SK-N-SH treated with all-trans-retinoic acid at 6 μM for 48 hours (cell line): ENCODE data around the gene NPC1.

Source experiments
- ATAC-seq: fragments of 200-7000 bp; cut with Tn5 transposase; 3 replicates; pipeline ENCODE4 v1.9.1; 2020; ENCODE audit warnings: mild to moderate bottlenecking, moderate library complexity
- BACH2 ChIP-seq: fragments of 250-450 bp; sonication (Bioruptor Pico); IDR thresholded peaks from 2 replicates; pipeline ENCODE4 v1.9.0; 2021; ENCODE audit warnings: mild to moderate bottlenecking, borderline replicate concordance
- CREB5 ChIP-seq: fragments of 250-450 bp; sonication (Bioruptor Pico); IDR thresholded peaks from 2 replicates; pipeline ENCODE4 v1.5.1; 2020; ENCODE audit warnings: low read depth, mild to moderate bottlenecking, moderate library complexity
- CSDC2 ChIP-seq: fragments of 250-450 bp; sonication (Bioruptor Pico); IDR thresholded peaks from 2 replicates; pipeline ENCODE4 v1.5.0; 2020; ENCODE audit warnings: mild to moderate bottlenecking, moderate library complexity
- ESRRG ChIP-seq: fragments of 250-450 bp; sonication (Bioruptor Pico); IDR thresholded peaks from 2 replicates; pipeline ENCODE4 v1.6.1; 2021; ENCODE audit warnings: mild to moderate bottlenecking
- GLIS3 ChIP-seq: fragments of 250-450 bp; sonication (Bioruptor Pico); IDR thresholded peaks from 2 replicates; pipeline ENCODE4 v1.5.0; 2020; ENCODE audit warnings: mild to moderate bottlenecking, moderate library complexity
- OSR1 ChIP-seq: fragments of 250-450 bp; sonication (Bioruptor Pico); IDR thresholded peaks from 2 replicates; pipeline ENCODE4 v1.8.0; 2022; ENCODE audit warnings: moderate library complexity, mild to moderate bottlenecking, inconsistent platforms
- POU6F1 ChIP-seq: fragments of 250-450 bp; sonication (Bioruptor Pico); IDR thresholded peaks from 2 replicates; pipeline ENCODE4 v1.8.0; 2021; ENCODE audit warnings: low read depth, mild to moderate bottlenecking, moderate library complexity, borderline replicate concordance
- PPARA ChIP-seq: fragments of 250-450 bp; sonication (Bioruptor Pico); IDR thresholded peaks from 2 replicates; pipeline ENCODE4 v1.5.0; 2020; ENCODE audit warnings: mild to moderate bottlenecking, borderline replicate concordance
- RARB ChIP-seq: fragments of 250-450 bp; sonication (Bioruptor Pico); IDR thresholded peaks from 2 replicates; pipeline ENCODE4 v1.8.0; 2021; ENCODE audit warnings: mild to moderate bottlenecking, moderate library complexity
- TCF4 ChIP-seq: fragments of 250-450 bp; sonication (Bioruptor Pico); IDR thresholded peaks from 2 replicates; pipeline ENCODE4 v1.8.0; 2021; ENCODE audit warnings: mild to moderate bottlenecking, moderate library complexity, borderline replicate concordance
- ZC3H10 ChIP-seq: fragments of 250-450 bp; sonication (Bioruptor Pico); IDR thresholded peaks from 2 replicates; pipeline ENCODE4 v1.5.1; 2021; ENCODE audit warnings: mild to moderate bottlenecking, moderate library complexity
- ZFP3 ChIP-seq: fragments of 250-450 bp; sonication (Bioruptor Pico); IDR thresholded peaks from 2 replicates; pipeline ENCODE4 v1.5.0; 2020; ENCODE audit warnings: mild to moderate bottlenecking, moderate library complexity
- ZFP30 ChIP-seq: fragments of 450-650 bp; formaldehyde crosslinking; IDR thresholded peaks from 2 replicates; pipeline ENCODE4 v1.5.0; 2022; ENCODE audit warnings: mild to moderate bottlenecking, moderate library complexity
- ZNF565 ChIP-seq: fragments of 450-650 bp; formaldehyde crosslinking; conservative IDR thresholded peaks from 2 replicates; pipeline ENCODE4 v1.5.0; 2020; ENCODE audit warnings: low read depth, mild to moderate bottlenecking, moderate library complexity
- ZNF70 ChIP-seq: fragments of 450-650 bp; formaldehyde crosslinking; IDR thresholded peaks from 2 replicates; pipeline ENCODE4 v1.5.0; 2020; ENCODE audit warnings: mild to moderate bottlenecking, moderate library complexity
- TF ChIP-seq, protein P1 (sequence below): fragments of 250-450 bp; sonication (Bioruptor Pico); IDR thresholded peaks from 2 replicates; pipeline ENCODE4 v1.5.1; 2021; ENCODE audit warnings: mild to moderate bottlenecking, moderate library complexity
- TF ChIP-seq, protein P2 (sequence below): fragments of 250-450 bp; sonication (Bioruptor Pico); IDR thresholded peaks from 2 replicates; pipeline ENCODE4 v1.8.0; 2020; ENCODE audit warnings: mild to moderate bottlenecking, moderate library complexity, borderline replicate concordance
- TF ChIP-seq, protein P3 (sequence below): fragments of 250-450 bp; sonication (Bioruptor Pico); IDR thresholded peaks from 2 replicates; pipeline ENCODE4 v1.5.0; 2020; ENCODE audit warnings: mild to moderate bottlenecking, moderate library complexity

The NPC1 gene

DNA sequence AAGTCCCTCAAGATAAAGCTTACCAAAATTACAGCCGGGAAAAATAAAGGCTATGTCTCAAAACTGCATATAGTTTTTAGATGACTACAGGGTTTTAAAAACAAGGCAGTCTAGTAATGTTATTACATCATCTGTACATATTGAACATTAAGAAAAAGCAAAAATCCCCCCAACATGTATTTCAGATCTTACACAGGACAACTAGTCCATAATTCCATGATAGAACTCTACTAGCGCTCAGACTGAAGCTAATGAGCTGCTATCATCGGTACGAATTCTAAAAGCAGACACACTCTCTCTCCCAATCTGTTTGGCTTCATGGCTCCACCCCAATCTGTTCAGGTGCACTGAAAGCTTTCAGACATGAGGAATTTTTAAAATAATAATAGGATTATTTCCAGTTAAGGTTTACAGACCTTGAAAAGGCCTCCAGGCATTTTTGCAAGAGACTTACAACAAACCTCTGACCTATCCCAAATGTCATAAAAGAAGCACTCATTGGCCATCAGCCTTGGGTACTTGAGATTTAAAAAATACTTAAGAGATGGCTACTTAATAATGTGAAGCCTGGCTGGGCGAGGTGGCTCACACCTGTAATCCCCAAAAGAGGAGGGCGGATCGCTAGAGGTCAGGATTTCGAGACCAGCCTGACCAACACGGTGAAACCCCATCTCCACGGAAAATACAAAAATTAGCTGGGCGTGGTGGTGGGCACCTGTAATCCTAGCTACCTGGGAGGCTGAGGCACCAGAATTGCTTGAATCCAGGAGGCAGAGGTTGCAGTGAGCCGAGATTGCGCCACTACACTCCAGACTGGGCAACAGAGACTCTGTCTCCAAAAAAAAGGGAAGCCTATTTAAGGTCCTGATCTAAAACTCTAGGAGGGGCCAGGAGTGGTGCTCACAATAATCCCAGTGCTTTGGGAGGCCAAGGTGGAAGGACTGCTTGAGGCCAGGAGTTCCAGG is 2.0 kb downstream of the NPC1 start:
- no peak for ATAC-seq
- TF ChIP-seq ZFP3 (CRISPR knock-in tag) (no peak), OSR1 (no peak), PPARA (no peak), ZNF565 (CRISPR knock-in tag) (no peak), ESRRG (CRISPR knock-in tag) (no peak), GLIS3 (CRISPR knock-in tag) (no peak), CSDC2 (CRISPR knock-in tag) (no peak), ZC3H10 (CRISPR knock-in tag) (no peak), POU6F1 (CRISPR knock-in tag) (no peak), BACH2 (CRISPR knock-in tag) (no peak)
- TF ChIP-seq, protein P1, sequence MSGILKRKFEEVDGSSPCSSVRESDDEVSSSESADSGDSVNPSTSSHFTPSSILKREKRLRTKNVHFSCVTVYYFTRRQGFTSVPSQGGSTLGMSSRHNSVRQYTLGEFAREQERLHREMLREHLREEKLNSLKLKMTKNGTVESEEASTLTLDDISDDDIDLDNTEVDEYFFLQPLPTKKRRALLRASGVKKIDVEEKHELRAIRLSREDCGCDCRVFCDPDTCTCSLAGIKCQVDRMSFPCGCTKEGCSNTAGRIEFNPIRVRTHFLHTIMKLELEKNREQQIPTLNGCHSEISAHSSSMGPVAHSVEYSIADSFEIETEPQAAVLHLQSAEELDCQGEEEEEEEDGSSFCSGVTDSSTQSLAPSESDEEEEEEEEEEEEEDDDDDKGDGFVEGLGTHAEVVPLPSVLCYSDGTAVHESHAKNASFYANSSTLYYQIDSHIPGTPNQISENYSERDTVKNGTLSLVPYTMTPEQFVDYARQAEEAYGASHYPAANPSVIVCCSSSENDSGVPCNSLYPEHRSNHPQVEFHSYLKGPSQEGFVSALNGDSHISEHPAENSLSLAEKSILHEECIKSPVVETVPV (CRISPR knock-in tag), result no peak
- TF ChIP-seq, protein P2, sequence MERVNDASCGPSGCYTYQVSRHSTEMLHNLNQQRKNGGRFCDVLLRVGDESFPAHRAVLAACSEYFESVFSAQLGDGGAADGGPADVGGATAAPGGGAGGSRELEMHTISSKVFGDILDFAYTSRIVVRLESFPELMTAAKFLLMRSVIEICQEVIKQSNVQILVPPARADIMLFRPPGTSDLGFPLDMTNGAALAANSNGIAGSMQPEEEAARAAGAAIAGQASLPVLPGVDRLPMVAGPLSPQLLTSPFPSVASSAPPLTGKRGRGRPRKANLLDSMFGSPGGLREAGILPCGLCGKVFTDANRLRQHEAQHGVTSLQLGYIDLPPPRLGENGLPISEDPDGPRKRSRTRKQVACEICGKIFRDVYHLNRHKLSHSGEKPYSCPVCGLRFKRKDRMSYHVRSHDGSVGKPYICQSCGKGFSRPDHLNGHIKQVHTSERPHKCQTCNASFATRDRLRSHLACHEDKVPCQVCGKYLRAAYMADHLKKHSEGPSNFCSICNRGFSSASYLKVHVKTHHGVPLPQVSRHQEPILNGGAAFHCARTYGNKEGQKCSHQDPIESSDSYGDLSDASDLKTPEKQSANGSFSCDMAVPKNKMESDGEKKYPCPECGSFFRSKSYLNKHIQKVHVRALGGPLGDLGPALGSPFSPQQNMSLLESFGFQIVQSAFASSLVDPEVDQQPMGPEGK (CRISPR knock-in tag), result no peak
- TF ChIP-seq, protein P3, sequence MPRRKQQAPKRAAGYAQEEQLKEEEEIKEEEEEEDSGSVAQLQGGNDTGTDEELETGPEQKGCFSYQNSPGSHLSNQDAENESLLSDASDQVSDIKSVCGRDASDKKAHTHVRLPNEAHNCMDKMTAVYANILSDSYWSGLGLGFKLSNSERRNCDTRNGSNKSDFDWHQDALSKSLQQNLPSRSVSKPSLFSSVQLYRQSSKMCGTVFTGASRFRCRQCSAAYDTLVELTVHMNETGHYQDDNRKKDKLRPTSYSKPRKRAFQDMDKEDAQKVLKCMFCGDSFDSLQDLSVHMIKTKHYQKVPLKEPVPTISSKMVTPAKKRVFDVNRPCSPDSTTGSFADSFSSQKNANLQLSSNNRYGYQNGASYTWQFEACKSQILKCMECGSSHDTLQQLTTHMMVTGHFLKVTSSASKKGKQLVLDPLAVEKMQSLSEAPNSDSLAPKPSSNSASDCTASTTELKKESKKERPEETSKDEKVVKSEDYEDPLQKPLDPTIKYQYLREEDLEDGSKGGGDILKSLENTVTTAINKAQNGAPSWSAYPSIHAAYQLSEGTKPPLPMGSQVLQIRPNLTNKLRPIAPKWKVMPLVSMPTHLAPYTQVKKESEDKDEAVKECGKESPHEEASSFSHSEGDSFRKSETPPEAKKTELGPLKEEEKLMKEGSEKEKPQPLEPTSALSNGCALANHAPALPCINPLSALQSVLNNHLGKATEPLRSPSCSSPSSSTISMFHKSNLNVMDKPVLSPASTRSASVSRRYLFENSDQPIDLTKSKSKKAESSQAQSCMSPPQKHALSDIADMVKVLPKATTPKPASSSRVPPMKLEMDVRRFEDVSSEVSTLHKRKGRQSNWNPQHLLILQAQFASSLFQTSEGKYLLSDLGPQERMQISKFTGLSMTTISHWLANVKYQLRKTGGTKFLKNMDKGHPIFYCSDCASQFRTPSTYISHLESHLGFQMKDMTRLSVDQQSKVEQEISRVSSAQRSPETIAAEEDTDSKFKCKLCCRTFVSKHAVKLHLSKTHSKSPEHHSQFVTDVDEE (CRISPR knock-in tag), result no peak

DNA sequence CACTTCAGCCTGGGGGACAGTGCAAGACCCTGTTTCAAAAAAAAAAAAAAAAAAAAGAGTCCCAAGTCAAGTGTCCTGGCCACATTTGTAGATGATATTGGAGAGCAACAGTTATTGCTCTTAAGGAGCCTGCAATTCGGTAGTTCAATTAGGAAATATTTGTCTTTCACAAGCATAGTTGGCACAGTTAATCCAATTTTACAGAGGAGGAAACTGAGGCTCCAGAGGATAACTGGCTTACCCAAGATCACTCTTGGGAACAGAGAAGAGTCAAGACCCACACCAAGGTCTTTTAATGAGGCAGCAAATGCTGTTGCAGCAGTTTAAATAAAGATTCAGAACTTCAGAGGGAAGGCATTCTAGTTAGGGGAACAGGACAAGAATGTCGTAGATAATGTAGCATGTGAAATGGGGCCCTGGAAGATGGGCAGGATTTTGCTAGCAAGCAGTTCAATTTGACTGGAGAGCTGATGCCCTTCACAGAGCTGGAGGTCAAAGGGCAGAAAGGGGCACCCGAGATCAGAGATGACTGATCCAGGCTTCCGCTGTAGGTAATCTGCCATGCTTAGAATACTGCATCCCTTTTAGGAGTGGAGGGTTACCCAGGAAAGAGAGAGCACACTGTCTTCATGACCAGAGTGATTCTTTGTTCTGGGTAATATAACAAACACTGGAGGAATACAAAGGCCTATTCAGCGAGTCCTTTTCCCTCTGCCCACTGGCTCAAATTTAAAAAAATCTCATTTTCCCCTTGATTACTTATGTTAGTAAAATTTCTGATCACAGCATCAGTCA is 3.0 kb downstream of the NPC1 start:
- TF ChIP-seq TCF4 (CRISPR knock-in tag) (no peak), ZNF70 (CRISPR knock-in tag) (no peak), PPARA (no peak), RARB (no peak), OSR1 (no peak), ZFP30 (CRISPR knock-in tag) (no peak), GLIS3 (CRISPR knock-in tag) (no peak), ZFP3 (CRISPR knock-in tag) (no peak)
- TF ChIP-seq, protein P1 (CRISPR knock-in tag), result no peak
- ATAC-seq, result no peak

- TF ChIP-seq CREB5 (CRISPR knock-in tag) (no peak), ESRRG (CRISPR knock-in tag) (no peak), GLIS3 (CRISPR knock-in tag) (no peak)
- peak; percentile 41; the same call in 2 of the 3 replicates for ATAC-seq
These were observed 5.5 kb downstream of the NPC1 start for GRCh38 chr18:23580677-23581367.
